WTC11 (cell line): ENCODE results near the gene LMBR1. TPM values are rescaled to one million over a fixed set of nuclear protein-coding genes. Genes with fewer than 3 reads are reported as not detected.

Source experiments
- ATAC-seq: fragments of 200-7000 bp; cut with Tn5 transposase; 2 replicates; pipeline ENCODE4 v1.10.0; 2021; ENCODE audit warnings: mild to moderate bottlenecking, moderate library complexity
- CTCF ChIA-PET: fragments of 300-600 bp; sonication (Branson Sonifier 250); formaldehyde crosslinking; loops from one replicate; lab custom pipeline; 2021; ENCODE audit warnings: antibody characterized with exemption; lab: Charles Lee
- POLR2A ChIA-PET: fragments of 350-600 bp; sonication (Branson Sonifier 250); formaldehyde crosslinking; loops from one replicate; lab custom pipeline; 2021; ENCODE audit warnings: antibody characterized with exemption; lab: Charles Lee
- DNase-seq: peaks from one replicate; pipeline ENCODE4 v3.0.0; 2021; ENCODE audit warnings: low spot score
- H3K27ac Mint-ChIP-seq: 2 replicates; pipeline ENCODE4 v1.8.0; 2021; ENCODE audit warnings: mixed read lengths
- H3K27me3 Mint-ChIP-seq: 2 replicates; pipeline ENCODE4 v1.8.0; 2021; ENCODE audit warnings: low read depth, mild to moderate bottlenecking, moderate library complexity, mixed read lengths
- H3K36me3 Mint-ChIP-seq: 2 replicates; pipeline ENCODE4 v1.8.0; 2021; ENCODE audit warnings: mixed read lengths
- H3K4me1 Mint-ChIP-seq: 2 replicates; pipeline ENCODE4 v1.8.0; 2022; ENCODE audit warnings: mixed read lengths
- H3K4me3 Mint-ChIP-seq: 2 replicates; pipeline ENCODE4 v1.8.0; 2021; ENCODE audit warnings: mild to moderate bottlenecking, moderate library complexity, mixed read lengths
- H3K9me3 Mint-ChIP-seq: 2 replicates; pipeline ENCODE4 v1.8.0; 2021; ENCODE audit warnings: mixed read lengths
- ATF1 ChIP-seq: sonication (generic); formaldehyde crosslinking; IDR thresholded peaks from 2 replicates; pipeline ENCODE4 v1.8.1; 2023; ENCODE audit warnings: mild to moderate bottlenecking, moderate library complexity, missing genetic modification reagents
- FOXP1 ChIP-seq: sonication (generic); formaldehyde crosslinking; IDR thresholded peaks from 2 replicates; pipeline ENCODE4 v1.8.0; 2022; ENCODE audit warnings: missing genetic modification reagents, mild to moderate bottlenecking, moderate library complexity, borderline replicate concordance
- GRHL2 ChIP-seq: fragments of 250-450 bp; sonication (Bioruptor Pico); IDR thresholded peaks from 2 replicates; pipeline ENCODE4 v1.8.0; 2022; ENCODE audit warnings: mild to moderate bottlenecking, moderate library complexity; ENCODE audit not compliant: insufficient replicate concordance, severe bottlenecking
- JUN ChIP-seq: sonication (generic); formaldehyde crosslinking; IDR thresholded peaks from 2 replicates; pipeline ENCODE4 v1.8.0; 2023; ENCODE audit warnings: mild to moderate bottlenecking, missing genetic modification reagents
- KAT7 ChIP-seq: sonication (generic); formaldehyde crosslinking; IDR thresholded peaks from 2 replicates; pipeline ENCODE4 v1.8.1; 2023; ENCODE audit warnings: missing genetic modification reagents, mild to moderate bottlenecking, borderline replicate concordance
- NFATC4 ChIP-seq: fragments of 250-450 bp; sonication (Bioruptor Pico); IDR thresholded peaks from 2 replicates; pipeline ENCODE4 v1.9.0; 2021; ENCODE audit warnings: mild to moderate bottlenecking
- RORB ChIP-seq: fragments of 250-450 bp; sonication (Bioruptor Pico); IDR thresholded peaks from 2 replicates; pipeline ENCODE4 v1.9.0; 2021; ENCODE audit warnings: mild to moderate bottlenecking
- SMAD4 ChIP-seq: sonication (generic); formaldehyde crosslinking; IDR thresholded peaks from 2 replicates; pipeline ENCODE4 v1.8.0; 2022; ENCODE audit warnings: mild to moderate bottlenecking, missing genetic modification reagents
- SOX15 ChIP-seq: fragments of 250-450 bp; sonication (Bioruptor Pico); IDR thresholded peaks from 2 replicates; pipeline ENCODE4 v1.9.0; 2021; ENCODE audit warnings: mild to moderate bottlenecking
- TCF7 ChIP-seq: sonication (generic); formaldehyde crosslinking; IDR thresholded peaks from 2 replicates; pipeline ENCODE4 v1.8.0; 2022; ENCODE audit warnings: mild to moderate bottlenecking, low read depth, missing genetic modification reagents, moderate library complexity
- TEAD1 ChIP-seq: sonication (generic); formaldehyde crosslinking; IDR thresholded peaks from 2 replicates; pipeline ENCODE4 v1.8.0; 2022; ENCODE audit warnings: mild to moderate bottlenecking, missing genetic modification reagents
- ZBTB21 ChIP-seq: sonication (generic); formaldehyde crosslinking; IDR thresholded peaks from 2 replicates; pipeline ENCODE4 v1.8.1; 2023; ENCODE audit warnings: mild to moderate bottlenecking, missing genetic modification reagents, borderline replicate concordance
- ZNF121 ChIP-seq: sonication (generic); formaldehyde crosslinking; IDR thresholded peaks from 2 replicates; pipeline ENCODE4 v1.8.0; 2023; ENCODE audit warnings: missing genetic modification reagents
- ZNF423 ChIP-seq: fragments of 250-450 bp; sonication (Bioruptor Pico); IDR thresholded peaks from 2 replicates; pipeline ENCODE4 v2.1.2; 2022; ENCODE audit warnings: mild to moderate bottlenecking, moderate library complexity
- ZNF671 ChIP-seq: fragments of 250-450 bp; sonication (Bioruptor Pico); IDR thresholded peaks from 2 replicates; pipeline ENCODE4 v1.8.0; 2021; ENCODE audit warnings: mild to moderate bottlenecking
- total RNA-seq: library from RNA; stranded (reverse); gene quantifications from 3 replicates; pipeline ENCODE4 v1.2.3, GENCODE V29; 2021
- TF ChIP-seq, protein P1 (sequence below): sonication (generic); formaldehyde crosslinking; IDR thresholded peaks from 2 replicates; pipeline ENCODE4 v1.8.1; 2023; ENCODE audit warnings: mild to moderate bottlenecking, missing genetic modification reagents
- TF ChIP-seq, protein P2 (sequence below): fragments of 250-450 bp; sonication (Bioruptor Pico); IDR thresholded peaks from 2 replicates; pipeline ENCODE4 v2.1.2; 2022; ENCODE audit warnings: mild to moderate bottlenecking, moderate library complexity
- TF ChIP-seq, protein P3 (sequence below): sonication (generic); formaldehyde crosslinking; IDR thresholded peaks from 2 replicates; pipeline ENCODE4 v1.8.1; 2022; ENCODE audit warnings: mild to moderate bottlenecking, moderate library complexity, missing genetic modification reagents
- TF ChIP-seq, protein P4 (sequence below): sonication (generic); formaldehyde crosslinking; IDR thresholded peaks from 2 replicates; pipeline ENCODE4 v1.8.1; 2023; ENCODE audit warnings: mild to moderate bottlenecking, moderate library complexity, missing genetic modification reagents
- TF ChIP-seq, protein P5 (sequence below): fragments of 250-450 bp; sonication (Bioruptor Pico); conservative IDR thresholded peaks from 2 replicates; pipeline ENCODE4 v1.9.0; 2021; ENCODE audit warnings: mild to moderate bottlenecking

The LMBR1 gene
- total RNA-seq, 1 experiment from 2014 or later: 55.6 TPM

DNA sequence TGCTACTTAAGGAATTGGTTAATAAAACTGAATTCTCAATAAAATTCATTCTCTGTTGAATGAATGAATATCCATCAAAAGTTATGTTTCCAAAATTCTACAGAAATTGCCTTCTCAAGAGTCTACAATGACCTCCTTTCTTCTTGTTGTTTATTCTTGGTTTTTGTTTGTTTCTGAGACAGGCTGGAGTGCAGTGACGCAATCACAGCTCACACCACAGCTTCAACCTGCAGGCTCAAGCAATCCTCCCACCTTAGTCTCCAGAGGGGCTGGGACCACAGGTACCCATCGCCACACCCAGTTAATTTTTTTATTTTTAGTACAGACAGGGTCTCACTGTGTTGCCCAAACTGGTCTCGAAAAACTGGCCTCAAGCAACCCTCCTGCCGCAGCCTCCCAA, 97.6 kb downstream of the LMBR1 start:
- ChIA-PET CTCF (no interaction called here), POLR2A (no interaction called here)
- H3K27me3 Mint-ChIP-seq: no peaks in the 10 kb centered on the region
- TF ChIP-seq, protein P1, sequence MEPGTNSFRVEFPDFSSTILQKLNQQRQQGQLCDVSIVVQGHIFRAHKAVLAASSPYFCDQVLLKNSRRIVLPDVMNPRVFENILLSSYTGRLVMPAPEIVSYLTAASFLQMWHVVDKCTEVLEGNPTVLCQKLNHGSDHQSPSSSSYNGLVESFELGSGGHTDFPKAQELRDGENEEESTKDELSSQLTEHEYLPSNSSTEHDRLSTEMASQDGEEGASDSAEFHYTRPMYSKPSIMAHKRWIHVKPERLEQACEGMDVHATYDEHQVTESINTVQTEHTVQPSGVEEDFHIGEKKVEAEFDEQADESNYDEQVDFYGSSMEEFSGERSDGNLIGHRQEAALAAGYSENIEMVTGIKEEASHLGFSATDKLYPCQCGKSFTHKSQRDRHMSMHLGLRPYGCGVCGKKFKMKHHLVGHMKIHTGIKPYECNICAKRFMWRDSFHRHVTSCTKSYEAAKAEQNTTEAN: no peak
- TF ChIP-seq SMAD4 (CRISPR knock-in tag): no peak
- H3K36me3 Mint-ChIP-seq: peaks cover 9% of the 10 kb centered on the region
- ATAC-seq: no peak
- H3K9me3 Mint-ChIP-seq: no peaks in the 10 kb centered on the region
- no peak overlapping the region for H3K27ac Mint-ChIP-seq
- H3K4me3 Mint-ChIP-seq: no peak overlapping the region
- peaks cover 31% of the 10 kb centered on the region for H3K4me1 Mint-ChIP-seq
- DNase-seq: no peak

DNA sequence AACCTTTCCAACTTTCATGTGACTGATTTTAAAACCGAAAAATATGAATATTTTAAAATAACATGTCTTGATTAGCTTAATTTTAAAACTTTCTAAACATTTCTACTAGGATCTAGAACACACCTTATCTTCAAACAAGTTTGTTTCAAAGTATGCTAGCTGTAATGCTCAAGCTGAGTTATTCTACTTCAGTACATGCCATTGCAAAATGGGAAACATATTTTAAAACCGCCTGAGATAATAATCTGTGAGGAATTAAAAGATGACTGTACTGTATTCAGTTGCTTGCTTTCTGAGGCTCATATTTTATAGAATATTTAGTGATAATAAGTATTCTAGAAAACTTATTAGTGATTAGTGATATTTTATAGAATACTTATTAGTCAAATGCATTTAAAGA, 99.6 kb downstream of the LMBR1 start:
- TF ChIP-seq, protein P2, sequence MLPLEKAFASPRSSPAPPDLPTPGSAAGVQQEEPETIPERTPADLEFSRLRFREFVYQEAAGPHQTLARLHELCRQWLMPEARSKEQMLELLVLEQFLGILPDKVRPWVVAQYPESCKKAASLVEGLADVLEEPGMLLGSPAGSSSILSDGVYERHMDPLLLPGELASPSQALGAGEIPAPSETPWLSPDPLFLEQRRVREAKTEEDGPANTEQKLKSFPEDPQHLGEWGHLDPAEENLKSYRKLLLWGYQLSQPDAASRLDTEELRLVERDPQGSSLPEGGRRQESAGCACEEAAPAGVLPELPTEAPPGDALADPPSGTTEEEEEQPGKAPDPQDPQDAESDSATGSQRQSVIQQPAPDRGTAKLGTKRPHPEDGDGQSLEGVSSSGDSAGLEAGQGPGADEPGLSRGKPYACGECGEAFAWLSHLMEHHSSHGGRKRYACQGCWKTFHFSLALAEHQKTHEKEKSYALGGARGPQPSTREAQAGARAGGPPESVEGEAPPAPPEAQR (CRISPR knock-in tag): no peak
- TF ChIP-seq FOXP1: no peak
- no peak for TF ChIP-seq ZNF671 (CRISPR knock-in tag)
- TF ChIP-seq ZBTB21: no peak
- TF ChIP-seq SOX15 (CRISPR knock-in tag): no peak
- no peak for TF ChIP-seq ATF1 (CRISPR knock-in tag)
- TF ChIP-seq TEAD1 (CRISPR knock-in tag): no peak
- TF ChIP-seq, protein P3, sequence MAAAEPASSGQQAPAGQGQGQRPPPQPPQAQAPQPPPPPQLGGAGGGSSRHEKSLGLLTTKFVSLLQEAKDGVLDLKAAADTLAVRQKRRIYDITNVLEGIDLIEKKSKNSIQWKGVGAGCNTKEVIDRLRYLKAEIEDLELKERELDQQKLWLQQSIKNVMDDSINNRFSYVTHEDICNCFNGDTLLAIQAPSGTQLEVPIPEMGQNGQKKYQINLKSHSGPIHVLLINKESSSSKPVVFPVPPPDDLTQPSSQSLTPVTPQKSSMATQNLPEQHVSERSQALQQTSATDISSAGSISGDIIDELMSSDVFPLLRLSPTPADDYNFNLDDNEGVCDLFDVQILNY (CRISPR knock-in tag): no peak
- TF ChIP-seq GRHL2: no peak
- Mint-ChIP-seq H3K4me3 (no peak overlapping the region), H3K27ac (no peak overlapping the region), H3K27me3 (no peaks in the 10 kb centered on the region), H3K4me1 (peaks cover 43% of the 10 kb centered on the region), H3K9me3 (no peaks in the 10 kb centered on the region), H3K36me3 (peaks cover 3% of the 10 kb centered on the region; the same call in 1 of the 2 replicates)
- ATAC-seq (no peak), DNase-seq (no peak)
- POLR2A ChIA-PET: no interaction called here
- CTCF ChIA-PET: interaction anchor here (0.7 to 1.6 kb wide), 3 partner anchors 10 to 157 kb away, joined by 3 to 6 read pairs (median 4); no protein-coding TSS in a partner anchor

DNA sequence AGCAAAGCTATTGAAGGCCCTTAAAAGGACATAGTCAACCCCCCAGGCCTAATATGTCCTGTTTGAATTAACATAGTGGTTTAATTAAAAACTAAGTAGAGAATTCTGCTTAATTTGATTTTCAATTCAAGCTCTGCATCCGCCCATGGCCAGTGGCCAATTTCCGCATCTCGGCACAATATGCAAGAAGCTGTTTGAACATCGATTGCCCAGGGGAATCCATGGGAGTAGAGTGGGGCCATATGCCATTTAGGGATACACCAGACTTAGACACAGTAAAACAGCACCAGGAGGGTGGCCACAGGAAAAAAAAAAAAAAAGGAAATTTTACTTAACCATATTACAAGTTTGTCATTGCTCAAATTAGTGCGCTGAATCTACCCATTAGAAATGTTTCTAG, 100.4 kb downstream of the LMBR1 start:
- ATAC-seq: no peak
- Mint-ChIP-seq H3K9me3 (no peaks in the 10 kb centered on the region), H3K27ac (no peak overlapping the region), H3K4me1 (peaks cover 40% of the 10 kb centered on the region), H3K36me3 (0 out of 2 replicates have a peak, but pooled peaks cover 2% of the 10 kb centered on the region), H3K27me3 (no peaks in the 10 kb centered on the region), H3K4me3 (no peak overlapping the region)
- POLR2A ChIA-PET: interaction anchor here (1.0 kb wide), 1 partner anchor 12 kb away, joined by 3 read pairs; no protein-coding TSS in a partner anchor
- no peak for DNase-seq
- no peak for TF ChIP-seq ZNF423 (CRISPR knock-in tag)
- no peak for TF ChIP-seq NFATC4 (CRISPR knock-in tag)
- TF ChIP-seq JUN (CRISPR knock-in tag): no peak
- TF ChIP-seq KAT7 (CRISPR knock-in tag): no peak
- CTCF ChIA-PET: interaction anchor here (0.7 to 1.6 kb wide), 4 partner anchors 9 to 157 kb away, joined by 3 to 6 read pairs (median 4); no protein-coding TSS in a partner anchor

DNA sequence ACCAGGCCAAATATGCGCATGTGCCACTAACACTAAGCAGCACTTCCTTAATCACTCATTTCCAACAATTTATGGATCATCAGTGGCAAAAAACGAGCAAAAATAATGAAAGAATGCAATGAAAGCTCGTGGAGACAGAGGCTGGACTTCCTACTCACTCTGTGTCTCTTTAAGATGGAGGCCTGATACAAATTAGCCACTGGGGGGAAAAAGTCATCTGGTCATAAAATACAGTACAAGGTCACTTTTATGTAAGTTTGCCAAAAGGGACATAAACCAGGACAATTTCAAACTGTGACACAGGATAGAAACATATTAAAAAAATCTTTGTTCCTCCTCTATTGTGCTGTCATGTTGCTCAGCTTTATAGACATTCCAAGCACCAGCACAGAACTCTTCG, 101.7 kb downstream of the LMBR1 start:
- no peaks in the 10 kb centered on the region for H3K27me3 Mint-ChIP-seq
- 0 out of 2 replicates have a peak, but pooled peaks cover 2% of the 10 kb centered on the region for H3K36me3 Mint-ChIP-seq
- H3K9me3 Mint-ChIP-seq: no peaks in the 10 kb centered on the region
- H3K27ac Mint-ChIP-seq: peak overlapping the region; percentile 95
- ChIA-PET POLR2A (no interaction called here), CTCF (no interaction called here)
- ATAC-seq (no peak), DNase-seq (no peak)
- H3K4me3 Mint-ChIP-seq: peak overlapping the region; percentile 44
- H3K4me1 Mint-ChIP-seq: peaks cover 42% of the 10 kb centered on the region
- TF ChIP-seq ZNF121 (CRISPR knock-in tag) (no peak), RORB (CRISPR knock-in tag) (no peak), ZNF423 (CRISPR knock-in tag) (no peak), TCF7 (CRISPR knock-in tag) (no peak)
- TF ChIP-seq, protein P4, sequence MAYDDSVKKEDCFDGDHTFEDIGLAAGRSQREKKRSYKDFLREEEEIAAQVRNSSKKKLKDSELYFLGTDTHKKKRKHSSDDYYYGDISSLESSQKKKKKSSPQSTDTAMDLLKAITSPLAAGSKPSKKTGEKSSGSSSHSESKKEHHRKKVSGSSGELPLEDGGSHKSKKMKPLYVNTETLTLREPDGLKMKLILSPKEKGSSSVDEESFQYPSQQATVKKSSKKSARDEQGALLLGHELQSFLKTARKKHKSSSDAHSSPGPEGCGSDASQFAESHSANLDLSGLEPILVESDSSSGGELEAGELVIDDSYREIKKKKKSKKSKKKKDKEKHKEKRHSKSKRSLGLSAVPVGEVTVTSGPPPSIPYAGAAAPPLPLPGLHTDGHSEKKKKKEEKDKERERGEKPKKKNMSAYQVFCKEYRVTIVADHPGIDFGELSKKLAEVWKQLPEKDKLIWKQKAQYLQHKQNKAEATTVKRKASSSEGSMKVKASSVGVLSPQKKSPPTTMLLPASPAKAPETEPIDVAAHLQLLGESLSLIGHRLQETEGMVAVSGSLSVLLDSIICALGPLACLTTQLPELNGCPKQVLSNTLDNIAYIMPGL (CRISPR knock-in tag): no peak
- TF ChIP-seq, protein P5, sequence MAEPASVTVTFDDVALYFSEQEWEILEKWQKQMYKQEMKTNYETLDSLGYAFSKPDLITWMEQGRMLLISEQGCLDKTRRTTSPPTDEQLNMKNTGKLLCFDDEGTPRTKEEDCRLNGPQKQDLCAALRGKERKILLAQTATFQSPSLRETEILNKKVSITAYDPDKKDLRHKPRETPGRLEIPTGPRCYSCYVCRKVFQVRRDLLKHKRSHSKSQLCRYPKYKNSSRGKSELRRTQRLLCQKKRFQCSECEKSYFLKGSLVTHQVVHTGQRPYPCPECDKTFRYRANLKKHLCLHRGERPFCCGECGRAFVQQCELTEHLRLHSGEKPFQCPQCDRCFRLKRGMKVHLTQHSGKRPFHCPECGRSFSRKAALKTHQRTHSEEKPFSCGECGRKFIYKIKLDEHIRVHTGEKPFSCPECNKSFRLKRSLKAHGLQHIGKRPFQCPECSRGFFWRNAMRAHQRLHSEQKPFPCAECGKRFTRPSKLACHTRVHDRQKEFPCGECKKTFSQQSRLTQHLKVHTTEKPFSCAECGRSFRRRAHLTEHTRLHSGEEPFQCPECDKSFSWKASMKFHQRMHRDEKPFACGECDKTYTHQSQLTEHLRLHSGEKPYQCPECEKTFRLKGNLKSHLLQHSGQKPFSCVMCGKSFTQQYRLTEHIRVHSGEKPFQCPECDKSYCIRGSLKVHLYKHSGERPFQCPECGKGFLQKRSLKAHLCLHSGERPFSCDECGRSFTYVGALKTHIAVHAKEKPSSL (CRISPR knock-in tag): no peak
